D721Med (cell line): Measurements from ENCODE around the gene CD84.
"Not testable (repeated sequence)": the region's sequence is repeated elsewhere in the genome, so short reads cannot be mapped to it uniquely, and the experiment has no call there.

Experiments
- DNase-seq: peaks from one replicate; pipeline ENCODE4 v3.0.0; 2011; ENCODE audit warnings: low spot score; ENCODE audit not compliant: insufficient read length
- FAIRE-seq: peaks from 2 replicates; lab custom pipeline; 2011; peaks lifted over from hg19 to GRCh38; lab: Jason Lieb, UNC
- CTCF ChIP-seq: IDR thresholded peaks from 2 replicates; pipeline ENCODE4 v1.5.1; 2012; ENCODE audit warnings: mild to moderate bottlenecking, control low read depth; ENCODE audit not compliant: insufficient read depth; ENCODE audit errors: missing control alignments

Gene CD84

GRCh38 chr1:160520582-160520981 is 58.7 kb downstream of the CD84 start:
- DNase-seq (no peak), FAIRE-seq (no peak)
- TF ChIP-seq CTCF = no peak

GRCh38 chr1:160519642-160520435 is 59.5 kb downstream of the CD84 start:
- FAIRE-seq (no peak), DNase-seq (no peak)
- TF ChIP-seq CTCF = no peak

- FAIRE-seq, DNase-seq: not testable (repeated sequence)
Observed at GRCh38 chr1:160517519-160517918, 61.8 kb downstream of the CD84 start.

- FAIRE-seq, DNase-seq: not testable (repeated sequence)
Observed at GRCh38 chr1:160515908-160516307, 63.4 kb downstream of the CD84 start.

- DNase-seq = no peak
- no peak for TF ChIP-seq CTCF
- FAIRE-seq = no peak
Observed at GRCh38 chr1:160504651-160505050, 74.6 kb downstream of the CD84 start.

GRCh38 chr1:160503087-160503486 is 76.2 kb downstream of the CD84 start:
- no peak for FAIRE-seq
- no peak for DNase-seq
- no peak for TF ChIP-seq CTCF

GRCh38 chr1:160500321-160500990 is 78.8 kb downstream of the CD84 start:
- DNase-seq = no peak
- no peak for TF ChIP-seq CTCF
- no peak for FAIRE-seq

GRCh38 chr1:160499631-160500030 is 79.7 kb downstream of the CD84 start:
- no peak for TF ChIP-seq CTCF
- no peak for DNase-seq
- no peak for FAIRE-seq

GRCh38 chr1:160498301-160499065 is 80.8 kb downstream of the CD84 start:
- FAIRE-seq, DNase-seq: not testable (repeated sequence)
